HepG2 (cell line): ENCODE measurements around the gene PLPP7. TPM values are rescaled to one million over a fixed set of nuclear protein-coding genes. Genes with fewer than 3 reads are reported as not detected.

Experiments used
- ATAC-seq: fragments of 200-7000 bp; cut with Tn5 transposase; 3 replicates; pipeline ENCODE4 v1.9.1; 2020; ENCODE audit warnings: mild to moderate bottlenecking, moderate library complexity
- BruUV-seq: library from RNA; stranded (reverse); fragments of 400-500 nt; replicated peaks from 2 replicates; lab custom pipeline; 2021; lab: Mats Ljungman, UMichigan
- CTCF ChIA-PET: fragments of 300-600 bp; formaldehyde crosslinking; extraction: SDS; loops from one replicate; lab custom pipeline; 2021; ENCODE audit warnings: low total read pairs, inconsistent platforms, low intra/inter-chr PET ratio; lab: Yijun Ruan, JAX
- POLR2A ChIA-PET: fragments of 350-600 bp; sonication (Branson Sonifier 250); formaldehyde crosslinking; loops from one replicate; lab custom pipeline; 2020; ENCODE audit warnings: antibody characterized with exemption, inconsistent platforms; lab: Yijun Ruan, JAX
- DNase-seq: peaks from one replicate; pipeline ENCODE4 v3.0.0-alpha.2; 2015; ENCODE audit warnings: low spot score
- FAIRE-seq: peaks from 3 replicates; lab custom pipeline; 2011; peaks lifted over from hg19 to GRCh38; lab: Jason Lieb, UNC
- H2AFZ ChIP-seq: one replicate; pipeline ENCODE4 v1.6.1; 2011; ENCODE audit warnings: low read length, inconsistent platforms
- H3K27ac ChIP-seq: fragments of 300-600 bp; 3 replicates; pipeline ENCODE4 v1.8.0; 2011; ENCODE audit warnings: mixed run types, mild to moderate bottlenecking, mixed read lengths, low read length, inconsistent platforms; ENCODE audit not compliant: insufficient read depth; ENCODE audit errors: extremely low read length
- H3K27me3 ChIP-seq, 2 experiments: fragments of 200-600 bp in 1 of 2; 2 replicates in 1 of 2; 3 replicates in 1 of 2; pipeline versions ENCODE4 v1.6.0 to v1.8.0; 2011; ENCODE audit warnings: low read length in 2 of 2, mild to moderate bottlenecking in 2 of 2, moderate library complexity in 2 of 2, inconsistent platforms in 1 of 2; ENCODE audit not compliant: insufficient read depth in 2 of 2, control insufficient read depth in 1 of 2
- H3K36me3 ChIP-seq, 2 experiments: fragments of 200-600 bp in 1 of 2; replicated peaks in 1 of 2; 2 replicates in 1 of 2; 3 replicates in 1 of 2; pipeline versions ENCODE4 v1.5.1 to v1.8.0; 2011; ENCODE audit warnings: low read length in 2 of 2, inconsistent platforms in 1 of 2; ENCODE audit not compliant: insufficient read depth in 2 of 2, control insufficient read depth in 1 of 2
- H3K4me1 ChIP-seq: 2 replicates; pipeline ENCODE4 v1.5.1; 2012; ENCODE audit warnings: low read length, inconsistent platforms; ENCODE audit not compliant: insufficient read depth
- H3K4me2 ChIP-seq: 2 replicates; pipeline ENCODE4 v1.6.0; 2011; ENCODE audit warnings: low read depth, low read length, inconsistent platforms
- H3K4me3 ChIP-seq, 3 experiments: fragments of 200-600 bp in 1 of 3; sonication (generic), shearing (Covaris generic) in 1 of 3; replicated peaks in 1 of 3; 2 replicates each; pipeline ENCODE4 v1.5.1; 2011 to 2016; ENCODE audit warnings: low read length in 3 of 3, inconsistent platforms in 2 of 3, low read depth in 2 of 3, mild to moderate bottlenecking in 2 of 3, control low read depth in 1 of 3, mixed read lengths in 1 of 3; ENCODE audit not compliant: insufficient read depth in 1 of 3
- H3K79me2 ChIP-seq: one replicate; pipeline ENCODE4 v1.6.1; 2011; ENCODE audit warnings: low read length, inconsistent platforms; ENCODE audit not compliant: insufficient read depth
- H3K9ac ChIP-seq: 2 replicates; pipeline ENCODE4 v1.6.0; 2011; ENCODE audit warnings: mild to moderate bottlenecking, low read depth, low read length, inconsistent platforms; ENCODE audit not compliant: insufficient read depth
- H3K9me3 ChIP-seq: 2 replicates; pipeline ENCODE4 v1.5.1; 2012; ENCODE audit warnings: mild to moderate bottlenecking, low read length
- H4K20me1 ChIP-seq: 2 replicates; pipeline ENCODE4 v1.6.0; 2011; ENCODE audit warnings: inconsistent platforms, mild to moderate bottlenecking, low read length, moderate library complexity; ENCODE audit not compliant: insufficient read depth
- BORCS8-MEF2B ChIP-seq: sonication (generic); formaldehyde crosslinking; IDR thresholded peaks from 2 replicates; pipeline ENCODE4 v1.8.0; 2022; ENCODE audit warnings: mild to moderate bottlenecking, missing genetic modification reagents
- DNMT1 ChIP-seq: sonication (generic); formaldehyde crosslinking; IDR thresholded peaks from 2 replicates; pipeline ENCODE4 v1.5.1; 2020; ENCODE audit warnings: mild to moderate bottlenecking, missing genetic modification reagents
- GABPB1 ChIP-seq: IDR thresholded peaks from 2 replicates; pipeline ENCODE4 v1.6.1; 2016; ENCODE audit warnings: mild to moderate bottlenecking, missing genetic modification reagents, moderate library complexity, missing compliant biosample characterization
- ISL2 ChIP-seq: sonication (generic); formaldehyde crosslinking; IDR thresholded peaks from 2 replicates; pipeline ENCODE4 v1.5.0; 2020; ENCODE audit warnings: missing genetic modification reagents
- KDM1A ChIP-seq: IDR thresholded peaks from 2 replicates; pipeline ENCODE4 v1.6.1; 2016; ENCODE audit warnings: missing compliant biosample characterization
- MEF2D ChIP-seq: sonication (generic); formaldehyde crosslinking; IDR thresholded peaks from 2 replicates; pipeline ENCODE4 v1.5.1; 2020; ENCODE audit warnings: mild to moderate bottlenecking, missing genetic modification reagents
- MTF2 ChIP-seq: sonication (generic); formaldehyde crosslinking; IDR thresholded peaks from 2 replicates; pipeline ENCODE4 v1.5.0; 2020; ENCODE audit warnings: missing genetic modification reagents, borderline replicate concordance
- REL ChIP-seq: sonication (generic); formaldehyde crosslinking; conservative IDR thresholded peaks from 2 replicates; pipeline ENCODE4 v1.8.0; 2022; ENCODE audit warnings: mild to moderate bottlenecking, missing genetic modification reagents, moderate library complexity
- SP1 ChIP-seq, 2 experiments: fragments of 450-650 bp in 1 of 2; sonication (generic) in 1 of 2; formaldehyde crosslinking in 1 of 2; IDR thresholded peaks; 2 replicates each; pipeline versions ENCODE4 v1.4.0 to v1.6.1; 2016 to 2020; ENCODE audit warnings: missing genetic modification reagents in 1 of 2
- ZMYM4 ChIP-seq: sonication (generic); formaldehyde crosslinking; IDR thresholded peaks from 2 replicates; pipeline ENCODE4 v1.8.1; 2023; ENCODE audit warnings: mild to moderate bottlenecking, missing genetic modification reagents
- ZNF776 ChIP-seq: sonication (generic); formaldehyde crosslinking; IDR thresholded peaks from 2 replicates; pipeline ENCODE4 v1.4.0; 2020; ENCODE audit warnings: mild to moderate bottlenecking, missing genetic modification reagents
- ZNF788 ChIP-seq: sonication (generic); formaldehyde crosslinking; IDR thresholded peaks from 2 replicates; pipeline ENCODE4 v1.5.0; 2020; ENCODE audit warnings: mild to moderate bottlenecking, missing genetic modification reagents, borderline replicate concordance
- ZSCAN30 ChIP-seq: sonication (generic); formaldehyde crosslinking; IDR thresholded peaks from 2 replicates; pipeline ENCODE4 v1.5.0; 2020; ENCODE audit warnings: mild to moderate bottlenecking, missing genetic modification reagents
- WGBS: methylation state at CpG from one replicate; pipeline ENCODE4 v1.1.6; 2017; ENCODE audit warnings: low lambda C conversion rate; 5-methylcytosine and 5-hydroxymethylcytosine counted together
- in situ Hi-C: cut with HindIII; loops from 2 replicates; pipeline ENCODE4 v1.10.0; 2017; ENCODE audit warnings: low pct_unique_long_range_greater_than_20kb; ENCODE audit not compliant: extremely low pct_ligation_motif_present
- intact Hi-C: fragments of 100-400 bp; cut with micrococcal nuclease; formaldehyde crosslinking; loops from one replicate; pipeline ENCODE4 v1.10.0; 2022; ENCODE audit not compliant: unreplicated experiment
- polyA plus RNA-seq, 8 experiments: library from polyadenylated mRNA; depleted of rRNA in 3 of 8; stranded (reverse) in 7 of 8; unstranded in 1 of 8; fragments of >200 nt; fragmentation: Illumina TruSeq in 4 of 8; extraction: Trizol in 4 of 8; gene quantifications; 2 replicates each; pipeline versions ENCODE4 v1.2.1 to v1.2.3, GENCODE V29; 2011 to 2016; ENCODE audit warnings: low read depth in 4 of 8, missing spikeins in 1 of 8, mixed read lengths in 1 of 8; ENCODE audit not compliant: insufficient read depth in 1 of 8
- total RNA-seq, 5 experiments: library from RNA; depleted of rRNA; stranded (reverse); fragments of >200 nt; fragmentation: Illumina TruSeq; extraction: Trizol; gene quantifications; 2 replicates each; pipeline ENCODE4 v1.2.3, GENCODE V29; 2016; ENCODE audit warnings: low read depth in 1 of 5
- TF ChIP-seq, protein P1 (sequence below): sonication (generic); formaldehyde crosslinking; IDR thresholded peaks from 2 replicates; pipeline ENCODE4 v1.9.0; 2022; ENCODE audit warnings: low read depth, missing genetic modification reagents
- TF ChIP-seq, protein P2 (sequence below): sonication (generic); formaldehyde crosslinking; IDR thresholded peaks from 2 replicates; pipeline ENCODE4 v1.5.0; 2020; ENCODE audit warnings: mild to moderate bottlenecking, low read depth, missing genetic modification reagents, borderline replicate concordance
- TF ChIP-seq, protein P3 (sequence below): sonication (generic); formaldehyde crosslinking; IDR thresholded peaks from 2 replicates; pipeline ENCODE4 v1.9.0; 2021; ENCODE audit warnings: missing genetic modification reagents, mild to moderate bottlenecking, borderline replicate concordance

PLPP7 gene
- total and polyA plus RNA-seq, 2 of the 13 experiments (the other 11 are each of a cell fraction or from before 2014, with no cell fraction given): 0.33 to 1.2 TPM

DNA sequence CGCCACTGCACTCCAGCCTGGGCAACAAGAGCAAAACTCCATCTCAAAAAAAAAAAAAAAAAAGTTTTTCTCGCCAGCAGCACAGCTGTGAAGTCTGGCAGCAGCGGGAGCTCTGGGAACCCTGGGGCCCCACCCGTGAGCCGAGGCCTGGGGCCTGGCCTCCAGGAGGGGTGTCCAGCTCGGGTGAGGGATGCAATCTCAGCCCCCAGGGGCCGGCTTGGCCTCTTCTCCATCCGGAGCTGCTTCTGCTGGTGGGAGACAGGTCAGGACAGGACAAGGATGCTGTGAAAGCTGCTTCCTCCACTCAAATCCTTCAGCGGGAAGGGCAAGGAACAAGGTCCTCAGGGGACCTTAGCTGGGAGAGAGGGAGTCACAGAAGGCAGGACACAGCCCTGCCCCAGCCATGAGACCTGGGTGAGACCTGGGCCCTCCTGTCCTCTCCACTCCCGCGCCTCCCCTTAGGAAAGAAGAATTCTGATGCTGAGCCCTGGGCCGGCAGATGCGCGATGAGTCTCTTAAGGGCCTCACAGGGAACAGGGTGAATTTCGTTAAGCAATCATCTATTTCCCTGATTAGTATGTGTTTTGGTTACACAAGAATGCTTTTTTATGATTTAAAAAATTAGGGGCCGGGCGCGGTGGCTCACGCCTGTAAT, 30.6 kb downstream of the PLPP7 start:
- ATAC-seq: no peak
- peaks cover 49% of the 10 kb centered on the region for H3K4me1 ChIP-seq
- intact Hi-C loops (loop anchor here (10.0 kb wide), 1 partner anchor 45 kb away; the partner anchor contains the start of gene FAM78A), in situ Hi-C loops (no loop called here)
- WGBS: 29% methylated on average over 14 of the region's 19 CpGs
- no peak overlapping the region for H3K9ac ChIP-seq
- BruUV-seq: no TSS peak
- no peak overlapping the region for H3K4me3 ChIP-seq
- H3K79me2 ChIP-seq: no peaks in the 10 kb centered on the region
- H3K27ac ChIP-seq: no peak overlapping the region
- CTCF ChIA-PET: no interaction called here
- POLR2A ChIA-PET: no interaction called here
- H3K36me3 ChIP-seq: no peaks in the 10 kb centered on the region
- DNase-seq: no peak
- TF ChIP-seq ZMYM4 (CRISPR knock-in tag) (no peak), SP1 (IDR thresholded peaks at IDR 0.05) (no peak), SP1 (CRISPR knock-in tag; IDR thresholded peaks at IDR 0.05) (no peak), GABPB1 (no peak), DNMT1 (CRISPR knock-in tag) (no peak), ISL2 (CRISPR knock-in tag) (no peak), MTF2 (CRISPR knock-in tag) (no peak), BORCS8-MEF2B (CRISPR knock-in tag) (no peak), ZNF788 (no peak), REL (CRISPR knock-in tag) (no peak), KDM1A (CRISPR knock-in tag) (no peak), ZNF776 (CRISPR knock-in tag) (no peak), ZSCAN30 (CRISPR knock-in tag) (no peak), MEF2D (CRISPR knock-in tag) (no peak)
- TF ChIP-seq, protein P1, sequence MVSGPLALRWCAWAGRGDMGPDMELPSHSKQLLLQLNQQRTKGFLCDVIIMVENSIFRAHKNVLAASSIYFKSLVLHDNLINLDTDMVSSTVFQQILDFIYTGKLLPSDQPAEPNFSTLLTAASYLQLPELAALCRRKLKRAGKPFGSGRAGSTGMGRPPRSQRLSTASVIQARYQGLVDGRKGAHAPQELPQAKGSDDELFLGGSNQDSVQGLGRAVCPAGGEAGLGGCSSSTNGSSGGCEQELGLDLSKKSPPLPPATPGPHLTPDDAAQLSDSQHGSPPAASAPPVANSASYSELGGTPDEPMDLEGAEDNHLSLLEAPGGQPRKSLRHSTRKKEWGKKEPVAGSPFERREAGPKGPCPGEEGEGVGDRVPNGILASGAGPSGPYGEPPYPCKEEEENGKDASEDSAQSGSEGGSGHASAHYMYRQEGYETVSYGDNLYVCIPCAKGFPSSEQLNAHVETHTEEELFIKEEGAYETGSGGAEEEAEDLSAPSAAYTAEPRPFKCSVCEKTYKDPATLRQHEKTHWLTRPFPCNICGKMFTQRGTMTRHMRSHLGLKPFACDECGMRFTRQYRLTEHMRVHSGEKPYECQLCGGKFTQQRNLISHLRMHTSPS: no peak
- TF ChIP-seq, protein P2, sequence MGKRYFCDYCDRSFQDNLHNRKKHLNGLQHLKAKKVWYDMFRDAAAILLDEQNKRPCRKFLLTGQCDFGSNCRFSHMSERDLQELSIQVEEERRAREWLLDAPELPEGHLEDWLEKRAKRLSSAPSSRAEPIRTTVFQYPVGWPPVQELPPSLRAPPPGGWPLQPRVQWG (CRISPR knock-in tag): no peak
- TF ChIP-seq, protein P3, sequence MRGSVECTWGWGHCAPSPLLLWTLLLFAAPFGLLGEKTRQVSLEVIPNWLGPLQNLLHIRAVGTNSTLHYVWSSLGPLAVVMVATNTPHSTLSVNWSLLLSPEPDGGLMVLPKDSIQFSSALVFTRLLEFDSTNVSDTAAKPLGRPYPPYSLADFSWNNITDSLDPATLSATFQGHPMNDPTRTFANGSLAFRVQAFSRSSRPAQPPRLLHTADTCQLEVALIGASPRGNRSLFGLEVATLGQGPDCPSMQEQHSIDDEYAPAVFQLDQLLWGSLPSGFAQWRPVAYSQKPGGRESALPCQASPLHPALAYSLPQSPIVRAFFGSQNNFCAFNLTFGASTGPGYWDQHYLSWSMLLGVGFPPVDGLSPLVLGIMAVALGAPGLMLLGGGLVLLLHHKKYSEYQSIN (CRISPR knock-in tag): no peak
- FAIRE-seq: no peak
- H3K27me3 ChIP-seq: peaks cover 0 to 13% of the 10 kb centered on the region in 2 experiments; a peak in 3 of 5 replicates
- no peak overlapping the region for H2AFZ ChIP-seq
- H4K20me1 ChIP-seq: peaks cover 2% of the 10 kb centered on the region; the same call in 1 of the 2 replicates
- H3K4me2 ChIP-seq: no peak overlapping the region
- H3K9me3 ChIP-seq: no peaks in the 10 kb centered on the region
